Heart right ventricle (tissue), 16 donors: ENCODE measurements around the gene UNC13B. TPM values are rescaled to one million over a fixed set of nuclear protein-coding genes. Genes with fewer than 3 reads are reported as not detected.
"Not testable (repeated sequence)": the region's sequence is repeated elsewhere in the genome, so short reads cannot be mapped to it uniquely, and the experiment has no call there.

Source experiments
- ATAC-seq, 8 donors: fragments of 200-7000 bp; cut with Tn5 transposase; one replicate each; pipeline ENCODE4 v1.9.1; 2020; ENCODE audit warnings: mild to moderate bottlenecking in 8 of 8, moderate library complexity in 8 of 8, moderate number of reproducible peaks in 1 of 8
- DNase-seq, 2 donors: peaks; one replicate each; pipeline ENCODE4 v3.0.0-alpha.2; 2020
- H3K27ac ChIP-seq, 10 donors: fragments of 200-600 bp; sonication (generic) in 2 of 10; one replicate each; pipeline versions ENCODE4 v1.5.0 to v1.8.0; 2020 to 2022; ENCODE audit warnings: mild to moderate bottlenecking in 3 of 10
- H3K27me3 ChIP-seq, 7 donors: fragments of 200-600 bp; one replicate each; pipeline ENCODE4 v1.8.0; 2021 to 2022; ENCODE audit warnings: mild to moderate bottlenecking in 2 of 7
- H3K36me3 ChIP-seq, 9 donors: fragments of 200-600 bp; sonication (generic) in 1 of 9; one replicate each; pipeline versions ENCODE4 v1.5.0 to v1.8.0; 2020 to 2022; ENCODE audit warnings: mild to moderate bottlenecking in 2 of 9
- H3K4me1 ChIP-seq, 9 donors: fragments of 200-600 bp; sonication (generic) in 1 of 9; one replicate each; pipeline versions ENCODE4 v1.5.0 to v1.8.0; 2020 to 2022; ENCODE audit warnings: mild to moderate bottlenecking in 4 of 9
- H3K4me3 ChIP-seq, 10 donors: fragments of 200-600 bp; sonication (generic) in 2 of 10; one replicate each; pipeline versions ENCODE4 v1.5.0 to v1.8.0; 2020 to 2022; ENCODE audit warnings: mild to moderate bottlenecking in 7 of 10, moderate library complexity in 2 of 10
- H3K9me3 ChIP-seq, 11 donors: fragments of 200-600 bp in 10 of 11; sonication (generic) in 2 of 11; one replicate each; pipeline versions ENCODE4 v1.5.0 to v1.8.0; 2013 to 2022; ENCODE audit warnings: mild to moderate bottlenecking in 2 of 11, control low read depth in 1 of 11, moderate library complexity in 1 of 11
- WGBS, 2 donors: extraction: QIAGEN DNeasy Blood & Tissue Kit; methylation state at CpG; one replicate each; pipeline ENCODE4 v1.1.7; 2013; ENCODE audit warnings: inconsistent platforms in 1 of 2; 5-methylcytosine and 5-hydroxymethylcytosine counted together
- intact Hi-C, 10 donors: fragments of 100-400 bp; cut with DNase I; formaldehyde crosslinking; loops; one replicate each; pipeline versions ENCODE4 v1.11.1 to v1.14.2; 2022
- polyA plus RNA-seq, 2 donors: library from polyadenylated mRNA; stranded (reverse); fragments of 200-250 nt; gene quantifications; one replicate each; pipeline ENCODE4 v1.2.3, GENCODE V29; 2013
- total RNA-seq, 10 donors: library from RNA; stranded (reverse); fragmentation: NEBNext Ultra II Directional in 3 of 10; extraction: Animal tissue kit (Norgen Biotek cat#: 25700) in 3 of 10; gene quantifications; one replicate each; pipeline versions ENCODE4 v1.2.1 to v1.2.4, GENCODE V29; 2021 to 2023
- TF ChIP-seq, protein P1 (sequence below), 9 donors: fragments of 200-600 bp; sonication (generic) in 2 of 9; IDR thresholded peaks; one replicate each; pipeline versions ENCODE4 v1.5.0 to v1.8.0; 2021 to 2022; ENCODE audit warnings: antibody characterized with exemption in 9 of 9, mild to moderate bottlenecking in 5 of 9, moderate library complexity in 1 of 9
- donor health status: Arrhythmogenic right ventricular cardiomyopathy.
- donor health status: ischemic (EF 13 %, LVEDD 7.1; RV severe dilation, severe dysfunction).
- donor health status: healthy with polysubstance abuse.
- donor health status: DM: no; HTN: yes; CAD: no.
- donor health status: DM: no; HTN: no; CAD: no.
- donor health status: ischemic (EF 25% LVEDD 6.9; RV normal size, moderate dysfunction).
- donor health status: ischemic (EF 25% LVEDD 5.7; RV mildly dilated, moderate dysfunction).
- donor health status: healthy.
- donor health status: DM: yes; HTN: yes; CAD: no.
- donor health status: Ischemic cardiomyopathy.
- donor health status: ischemic (EF 35%, LVEDD 5.7; RV mildly dilated, moderate dysfunction).
- donor health status: nonischemic (EF 11% LVEDD 7.7; RV severe dilation, severe dysfunction).
- donor health status: DM: yes; HTN: yes; CAD: no.
- donor health status: PGD.
- donor health status: ischemic (EF 29% LVEDD 5.4; RV normal size, mild dysfunction).
- donor health status: nonischemic (EF 23%, LVEDD 6.1; RV moderate dilation, normal function).

Gene UNC13B
- total and polyA plus RNA-seq, 12 donors, result 13.1 to 27.1 (median 18.9) TPM

DNA sequence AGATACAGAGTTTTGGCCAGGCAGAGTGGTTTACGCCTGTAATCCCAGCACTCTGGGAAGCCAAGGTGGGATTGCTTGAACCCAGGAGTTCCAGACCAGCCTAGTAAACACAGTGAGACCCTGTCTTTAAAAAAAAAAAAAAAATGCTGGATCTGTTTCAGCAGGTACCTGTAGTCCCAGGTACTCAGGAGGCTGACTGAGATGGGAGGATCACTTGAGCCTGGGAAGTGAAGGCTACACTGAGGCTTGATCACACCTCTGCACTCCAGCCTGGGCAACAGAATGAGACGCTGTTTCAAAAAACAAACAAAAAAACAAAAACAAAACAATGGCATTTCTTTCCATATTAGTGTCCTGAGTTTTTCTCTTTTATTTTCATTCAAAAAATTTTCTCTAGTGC lies 19.0 kb downstream of the UNC13B start:
- TF ChIP-seq, protein P1, sequence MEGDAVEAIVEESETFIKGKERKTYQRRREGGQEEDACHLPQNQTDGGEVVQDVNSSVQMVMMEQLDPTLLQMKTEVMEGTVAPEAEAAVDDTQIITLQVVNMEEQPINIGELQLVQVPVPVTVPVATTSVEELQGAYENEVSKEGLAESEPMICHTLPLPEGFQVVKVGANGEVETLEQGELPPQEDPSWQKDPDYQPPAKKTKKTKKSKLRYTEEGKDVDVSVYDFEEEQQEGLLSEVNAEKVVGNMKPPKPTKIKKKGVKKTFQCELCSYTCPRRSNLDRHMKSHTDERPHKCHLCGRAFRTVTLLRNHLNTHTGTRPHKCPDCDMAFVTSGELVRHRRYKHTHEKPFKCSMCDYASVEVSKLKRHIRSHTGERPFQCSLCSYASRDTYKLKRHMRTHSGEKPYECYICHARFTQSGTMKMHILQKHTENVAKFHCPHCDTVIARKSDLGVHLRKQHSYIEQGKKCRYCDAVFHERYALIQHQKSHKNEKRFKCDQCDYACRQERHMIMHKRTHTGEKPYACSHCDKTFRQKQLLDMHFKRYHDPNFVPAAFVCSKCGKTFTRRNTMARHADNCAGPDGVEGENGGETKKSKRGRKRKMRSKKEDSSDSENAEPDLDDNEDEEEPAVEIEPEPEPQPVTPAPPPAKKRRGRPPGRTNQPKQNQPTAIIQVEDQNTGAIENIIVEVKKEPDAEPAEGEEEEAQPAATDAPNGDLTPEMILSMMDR (IDR thresholded peaks at IDR 0.05), result no peak
- no peak for DNase-seq
- no peak overlapping the region for H3K4me3 ChIP-seq
- peaks cover 0 to 11% (median 0%) of the 10 kb centered on the region in 11 donors for H3K9me3 ChIP-seq
- no peaks in the 10 kb centered on the region for H3K36me3 ChIP-seq
- no peak for ATAC-seq
- intact Hi-C loops, result no loop called here
- peaks cover 0 to 6% (median 0%) of the 10 kb centered on the region in 9 donors for H3K4me1 ChIP-seq
- no peaks in the 10 kb centered on the region for H3K27me3 ChIP-seq
- 94 to 97% methylated on average over 2 of the region's 2 CpGs for WGBS, 2 donors
- H3K27ac ChIP-seq, result no peak overlapping the region

DNA sequence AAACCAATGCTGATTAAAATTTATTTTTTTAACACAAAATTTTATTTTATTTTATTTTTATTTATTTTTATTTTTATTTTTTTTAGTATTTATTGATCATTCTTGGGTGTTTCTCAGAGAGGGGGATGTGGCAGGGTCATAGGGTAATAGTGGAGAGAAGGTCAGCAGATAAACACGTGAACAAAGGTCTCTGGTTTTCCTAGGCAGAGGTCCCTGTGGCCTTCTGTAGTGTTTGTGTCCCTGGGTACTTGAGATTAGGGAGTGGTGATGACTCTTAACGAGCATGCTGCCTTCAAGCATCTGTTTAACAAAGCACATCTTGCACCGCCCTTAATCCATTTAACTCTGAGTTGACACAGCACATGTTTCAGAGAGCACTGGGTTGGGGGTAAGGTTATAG lies 20.6 kb downstream of the UNC13B start:
- DNase-seq, H3K27ac ChIP-seq, ATAC-seq, H3K27me3 ChIP-seq, H3K36me3 ChIP-seq, H3K4me1 ChIP-seq, intact Hi-C loops, H3K4me3 ChIP-seq: not testable (repeated sequence)
- peaks cover 0 to 11% (median 0%) of the 10 kb centered on the region in 11 donors for H3K9me3 ChIP-seq
- 33 to 61% methylated on average over 3 of the region's 3 CpGs for WGBS, 2 donors

DNA sequence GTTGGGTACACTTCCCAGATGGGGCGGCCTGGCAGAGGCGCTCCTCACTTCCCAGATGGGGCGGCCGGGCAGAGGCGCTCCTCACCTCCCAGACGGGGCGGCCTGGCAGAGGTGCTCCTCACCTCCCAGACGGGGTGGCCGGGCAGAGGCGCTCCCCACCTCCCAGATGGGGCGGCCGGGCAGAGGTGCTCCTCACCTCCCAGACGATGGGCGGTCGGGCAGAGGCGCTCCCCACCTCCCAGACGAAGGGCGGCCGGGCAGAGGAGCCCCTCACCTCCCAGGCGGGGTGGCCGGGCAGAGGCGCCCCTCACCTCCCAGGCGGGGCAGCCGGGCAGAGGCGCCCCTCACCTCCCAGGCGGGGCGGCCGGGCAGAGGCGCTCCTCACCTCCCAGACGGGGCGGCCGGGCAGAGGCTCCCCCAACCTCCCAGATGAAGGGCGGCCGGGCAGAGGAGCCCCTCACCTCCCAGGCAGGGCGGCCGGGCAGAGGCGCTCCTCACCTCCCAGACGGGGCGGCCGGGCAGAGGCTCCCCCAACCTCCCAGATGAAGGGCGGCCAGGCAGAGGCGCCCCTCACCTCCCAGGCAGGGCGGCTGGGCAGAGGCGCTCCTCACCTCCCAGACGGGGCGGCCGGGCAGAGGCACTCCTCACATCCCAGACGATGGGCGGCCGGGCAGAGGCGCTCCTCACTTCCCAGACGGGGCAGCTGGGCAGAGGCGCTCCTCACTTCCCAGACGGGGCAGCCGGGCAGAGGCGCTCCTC lies 21.4 kb downstream of the UNC13B start:
- intact Hi-C loops, H3K4me1 ChIP-seq, H3K4me3 ChIP-seq, ATAC-seq, H3K36me3 ChIP-seq, DNase-seq, H3K27me3 ChIP-seq, H3K27ac ChIP-seq: not testable (repeated sequence)
- peaks cover 0 to 11% (median 0%) of the 10 kb centered on the region in 11 donors for H3K9me3 ChIP-seq
- 98 to 99% methylated on average over 46 to 56 of the region's 56 CpGs for WGBS, 2 donors

DNA sequence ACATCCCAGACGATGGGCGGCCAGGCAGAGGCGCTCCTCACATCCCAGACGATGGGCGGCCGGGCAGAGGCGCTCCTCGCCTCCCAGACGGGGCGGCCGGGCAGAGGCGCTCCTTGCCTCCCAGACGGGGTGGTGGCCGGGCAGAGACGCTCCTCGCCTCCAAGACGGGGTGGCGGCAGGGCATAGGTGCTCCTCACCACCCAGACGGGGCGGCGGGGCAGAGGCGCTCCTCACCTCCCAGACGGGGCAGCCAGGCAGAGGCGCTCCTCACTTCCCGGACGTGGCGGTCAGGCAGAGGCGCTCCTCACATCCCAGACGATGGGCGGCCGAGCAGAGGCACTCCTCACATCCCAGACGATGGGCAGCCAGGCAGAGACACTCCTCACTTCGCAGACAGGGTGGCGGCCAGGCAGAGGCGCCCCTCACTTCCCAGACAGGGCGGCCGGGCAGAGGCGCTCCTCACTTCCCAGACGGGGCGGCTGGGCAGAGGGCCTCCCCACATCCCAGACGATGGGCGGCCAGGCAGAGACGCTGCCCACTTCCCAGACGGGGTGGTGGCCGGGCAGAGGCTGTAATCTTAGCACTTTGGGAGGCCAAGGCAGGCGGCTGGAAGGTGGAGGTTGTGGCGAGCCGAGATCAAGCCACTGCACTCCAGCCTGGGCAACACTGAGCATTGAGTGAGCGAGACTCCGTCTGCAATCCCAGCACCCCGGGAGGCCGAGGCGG lies 22.1 kb downstream of the UNC13B start:
- WGBS, 2 donors, result 97% methylated on average over 53 of the region's 53 CpGs
- H3K4me3 ChIP-seq, H3K27me3 ChIP-seq, H3K4me1 ChIP-seq, DNase-seq, H3K36me3 ChIP-seq, ATAC-seq, H3K27ac ChIP-seq, intact Hi-C loops: not testable (repeated sequence)
- peaks cover 0 to 11% (median 0%) of the 10 kb centered on the region in 11 donors for H3K9me3 ChIP-seq

DNA sequence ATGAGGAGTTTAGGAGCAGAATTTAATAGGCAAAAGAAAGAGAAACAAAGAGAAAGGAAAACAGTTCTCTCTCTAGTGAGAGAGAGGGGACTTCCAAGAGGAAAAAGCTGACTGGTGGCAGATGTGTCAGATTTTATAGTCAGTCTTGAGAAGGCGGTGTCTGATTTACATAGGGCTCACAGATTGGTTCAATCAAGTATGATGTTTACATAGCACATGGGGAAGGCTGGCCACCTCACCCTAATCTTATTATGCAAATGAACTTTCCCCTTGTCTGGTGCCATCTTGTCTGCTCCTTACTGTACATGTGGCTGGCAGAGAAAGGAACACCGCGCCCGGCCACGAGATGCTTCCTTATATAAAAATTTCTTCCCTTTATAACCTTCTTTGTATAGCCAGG lies 24.7 kb downstream of the UNC13B start:
- Histone ChIP-seq H3K4me1 (peaks cover 0 to 6% (median 0%) of the 10 kb centered on the region in 9 donors), H3K9me3 (peaks cover 0 to 13% (median 0%) of the 10 kb centered on the region in 11 donors), H3K27me3 (no peaks in the 10 kb centered on the region), H3K36me3 (no peaks in the 10 kb centered on the region), H3K4me3 (no peak overlapping the region), H3K27ac (no peak overlapping the region)
- no peak for ATAC-seq
- DNase-seq, result no peak
- TF ChIP-seq, protein P1 (IDR thresholded peaks at IDR 0.05), result no peak
- intact Hi-C loops, result no loop called here
- 97 to 98% methylated on average over 5 of the region's 5 CpGs for WGBS, 2 donors
